ENCODE data around the gene UBE2E2.

GRCh38 chr3:23270423-23270822 is 67.3 kb downstream of the UBE2E2 start:
- TF ChIP-seq CTCF (conservative IDR thresholded peaks at IDR 0.05; ENCODE audit: low read length) (no peak), EZH2phosphoT487 (IDR thresholded peaks at IDR 0.05; ENCODE audit: borderline replicate concordance, low read depth, low read length) (no peak)

All from OCI-LY7 (cell line).